GM23338 (cell line): ENCODE results near the gene EFHB.
A peak's percentile ranks its signal among the peaks of the same experiment; 100 is the strongest.

Experiments
- CREB1 ChIP-seq: fragments of 250-450 bp; sonication (Bioruptor Pico); IDR thresholded peaks from 2 replicates; pipeline ENCODE4 v1.5.0; 2020; ENCODE audit warnings: low read depth, mild to moderate bottlenecking, moderate library complexity
- EZH2 ChIP-seq: fragments of 200-600 bp; sonication (generic); IDR thresholded peaks from one replicate; pipeline ENCODE4 v1.8.0; 2017; ENCODE audit warnings: antibody characterized with exemption, mild to moderate bottlenecking, low read depth; ENCODE audit not compliant: unreplicated experiment
- EZH2phosphoT487 ChIP-seq: fragments of 200-600 bp; sonication (generic); IDR thresholded peaks from one replicate; pipeline ENCODE4 v1.8.1; 2018; ENCODE audit warnings: antibody characterized with exemption; ENCODE audit not compliant: unreplicated experiment
- JUNB ChIP-seq: IDR thresholded peaks from one replicate; pipeline ENCODE4 v1.6.1; 2016; ENCODE audit warnings: antibody characterized with exemption; ENCODE audit not compliant: unreplicated experiment
- NANOG ChIP-seq: IDR thresholded peaks from 2 replicates; pipeline ENCODE4 v1.6.1; 2016; ENCODE audit warnings: antibody characterized with exemption, borderline replicate concordance
- POLR2AphosphoS5 ChIP-seq: IDR thresholded peaks from 2 replicates; pipeline ENCODE4 v1.6.1; 2016; ENCODE audit warnings: antibody characterized with exemption, low read depth
- ZNF114 ChIP-seq: fragments of 250-450 bp; sonication (Bioruptor Pico); IDR thresholded peaks from 2 replicates; pipeline ENCODE4 v1.5.0; 2020; ENCODE audit warnings: mild to moderate bottlenecking, moderate library complexity
- ZNF331 ChIP-seq: fragments of 250-450 bp; sonication (Bioruptor Pico); IDR thresholded peaks from 2 replicates; pipeline ENCODE4 v1.5.0; 2020; ENCODE audit warnings: low read depth, mild to moderate bottlenecking, moderate library complexity
- TF ChIP-seq, protein P1 (sequence below), 2 experiments: fragments of 200-600 bp in 1 of 2; sonication (generic) in 1 of 2; conservative IDR thresholded peaks; 2 replicates each; pipeline versions ENCODE4 v1.5.1 to v1.6.1; 2016 to 2017; ENCODE audit warnings: antibody characterized with exemption in 2 of 2, low read depth in 2 of 2, mild to moderate bottlenecking in 2 of 2, moderate library complexity in 1 of 2
- TF ChIP-seq, protein P2 (sequence below): IDR thresholded peaks from one replicate; pipeline ENCODE4 v1.6.1; 2018; ENCODE audit warnings: antibody characterized with exemption; ENCODE audit not compliant: unreplicated experiment
- TF ChIP-seq, protein P3 (sequence below): IDR thresholded peaks from 2 replicates; pipeline ENCODE4 v1.6.1; 2016; ENCODE audit warnings: antibody characterized with exemption

DNA sequence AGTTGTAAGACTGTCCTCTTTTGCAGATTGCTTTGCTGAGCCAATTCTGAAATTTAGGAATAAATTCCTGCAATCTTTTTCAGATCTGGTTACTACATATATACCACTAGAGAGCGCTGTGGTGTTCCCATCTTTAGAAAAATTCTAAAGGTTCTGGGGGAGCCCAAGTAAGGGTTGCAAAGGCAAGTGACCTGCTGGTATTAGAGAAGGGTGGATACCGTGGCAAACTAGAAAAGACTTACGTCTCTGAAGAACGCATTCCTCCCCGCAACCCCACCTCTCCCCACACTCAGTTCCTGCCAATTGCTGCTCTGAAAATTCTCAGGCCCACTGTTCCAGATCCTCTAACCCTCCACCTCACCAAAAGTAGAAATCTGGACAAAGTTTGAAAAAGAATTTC is 48.5 kb downstream of the EFHB start:
- TF ChIP-seq, protein P1, sequence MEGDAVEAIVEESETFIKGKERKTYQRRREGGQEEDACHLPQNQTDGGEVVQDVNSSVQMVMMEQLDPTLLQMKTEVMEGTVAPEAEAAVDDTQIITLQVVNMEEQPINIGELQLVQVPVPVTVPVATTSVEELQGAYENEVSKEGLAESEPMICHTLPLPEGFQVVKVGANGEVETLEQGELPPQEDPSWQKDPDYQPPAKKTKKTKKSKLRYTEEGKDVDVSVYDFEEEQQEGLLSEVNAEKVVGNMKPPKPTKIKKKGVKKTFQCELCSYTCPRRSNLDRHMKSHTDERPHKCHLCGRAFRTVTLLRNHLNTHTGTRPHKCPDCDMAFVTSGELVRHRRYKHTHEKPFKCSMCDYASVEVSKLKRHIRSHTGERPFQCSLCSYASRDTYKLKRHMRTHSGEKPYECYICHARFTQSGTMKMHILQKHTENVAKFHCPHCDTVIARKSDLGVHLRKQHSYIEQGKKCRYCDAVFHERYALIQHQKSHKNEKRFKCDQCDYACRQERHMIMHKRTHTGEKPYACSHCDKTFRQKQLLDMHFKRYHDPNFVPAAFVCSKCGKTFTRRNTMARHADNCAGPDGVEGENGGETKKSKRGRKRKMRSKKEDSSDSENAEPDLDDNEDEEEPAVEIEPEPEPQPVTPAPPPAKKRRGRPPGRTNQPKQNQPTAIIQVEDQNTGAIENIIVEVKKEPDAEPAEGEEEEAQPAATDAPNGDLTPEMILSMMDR (conservative IDR thresholded peaks at IDR 0.05; ENCODE audit: low read depth in 2 of 2), result peak; percentile 64 to 85
- TF ChIP-seq CREB1 (CRISPR knock-in tag), result no peak
- no peak for TF ChIP-seq NANOG
- no peak for TF ChIP-seq POLR2AphosphoS5
- TF ChIP-seq EZH2, result no peak
- TF ChIP-seq, protein P2, sequence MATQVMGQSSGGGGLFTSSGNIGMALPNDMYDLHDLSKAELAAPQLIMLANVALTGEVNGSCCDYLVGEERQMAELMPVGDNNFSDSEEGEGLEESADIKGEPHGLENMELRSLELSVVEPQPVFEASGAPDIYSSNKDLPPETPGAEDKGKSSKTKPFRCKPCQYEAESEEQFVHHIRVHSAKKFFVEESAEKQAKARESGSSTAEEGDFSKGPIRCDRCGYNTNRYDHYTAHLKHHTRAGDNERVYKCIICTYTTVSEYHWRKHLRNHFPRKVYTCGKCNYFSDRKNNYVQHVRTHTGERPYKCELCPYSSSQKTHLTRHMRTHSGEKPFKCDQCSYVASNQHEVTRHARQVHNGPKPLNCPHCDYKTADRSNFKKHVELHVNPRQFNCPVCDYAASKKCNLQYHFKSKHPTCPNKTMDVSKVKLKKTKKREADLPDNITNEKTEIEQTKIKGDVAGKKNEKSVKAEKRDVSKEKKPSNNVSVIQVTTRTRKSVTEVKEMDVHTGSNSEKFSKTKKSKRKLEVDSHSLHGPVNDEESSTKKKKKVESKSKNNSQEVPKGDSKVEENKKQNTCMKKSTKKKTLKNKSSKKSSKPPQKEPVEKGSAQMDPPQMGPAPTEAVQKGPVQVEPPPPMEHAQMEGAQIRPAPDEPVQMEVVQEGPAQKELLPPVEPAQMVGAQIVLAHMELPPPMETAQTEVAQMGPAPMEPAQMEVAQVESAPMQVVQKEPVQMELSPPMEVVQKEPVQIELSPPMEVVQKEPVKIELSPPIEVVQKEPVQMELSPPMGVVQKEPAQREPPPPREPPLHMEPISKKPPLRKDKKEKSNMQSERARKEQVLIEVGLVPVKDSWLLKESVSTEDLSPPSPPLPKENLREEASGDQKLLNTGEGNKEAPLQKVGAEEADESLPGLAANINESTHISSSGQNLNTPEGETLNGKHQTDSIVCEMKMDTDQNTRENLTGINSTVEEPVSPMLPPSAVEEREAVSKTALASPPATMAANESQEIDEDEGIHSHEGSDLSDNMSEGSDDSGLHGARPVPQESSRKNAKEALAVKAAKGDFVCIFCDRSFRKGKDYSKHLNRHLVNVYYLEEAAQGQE, result no peak
- no peak for TF ChIP-seq JUNB
- TF ChIP-seq EZH2phosphoT487, result no peak
- TF ChIP-seq, protein P3, sequence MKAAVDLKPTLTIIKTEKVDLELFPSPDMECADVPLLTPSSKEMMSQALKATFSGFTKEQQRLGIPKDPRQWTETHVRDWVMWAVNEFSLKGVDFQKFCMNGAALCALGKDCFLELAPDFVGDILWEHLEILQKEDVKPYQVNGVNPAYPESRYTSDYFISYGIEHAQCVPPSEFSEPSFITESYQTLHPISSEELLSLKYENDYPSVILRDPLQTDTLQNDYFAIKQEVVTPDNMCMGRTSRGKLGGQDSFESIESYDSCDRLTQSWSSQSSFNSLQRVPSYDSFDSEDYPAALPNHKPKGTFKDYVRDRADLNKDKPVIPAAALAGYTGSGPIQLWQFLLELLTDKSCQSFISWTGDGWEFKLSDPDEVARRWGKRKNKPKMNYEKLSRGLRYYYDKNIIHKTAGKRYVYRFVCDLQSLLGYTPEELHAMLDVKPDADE, result no peak
- TF ChIP-seq ZNF114, result no peak
- no peak for TF ChIP-seq ZNF331 (CRISPR knock-in tag)
